ENCODE results near the gene SRSF8. TPM values are rescaled to one million over a fixed set of nuclear protein-coding genes. Genes with fewer than 3 reads are reported as not detected.

SRSF8 gene
- total RNA-seq, 2 donors from 2014 or later: 25.6 to 39.9 TPM

DNA sequence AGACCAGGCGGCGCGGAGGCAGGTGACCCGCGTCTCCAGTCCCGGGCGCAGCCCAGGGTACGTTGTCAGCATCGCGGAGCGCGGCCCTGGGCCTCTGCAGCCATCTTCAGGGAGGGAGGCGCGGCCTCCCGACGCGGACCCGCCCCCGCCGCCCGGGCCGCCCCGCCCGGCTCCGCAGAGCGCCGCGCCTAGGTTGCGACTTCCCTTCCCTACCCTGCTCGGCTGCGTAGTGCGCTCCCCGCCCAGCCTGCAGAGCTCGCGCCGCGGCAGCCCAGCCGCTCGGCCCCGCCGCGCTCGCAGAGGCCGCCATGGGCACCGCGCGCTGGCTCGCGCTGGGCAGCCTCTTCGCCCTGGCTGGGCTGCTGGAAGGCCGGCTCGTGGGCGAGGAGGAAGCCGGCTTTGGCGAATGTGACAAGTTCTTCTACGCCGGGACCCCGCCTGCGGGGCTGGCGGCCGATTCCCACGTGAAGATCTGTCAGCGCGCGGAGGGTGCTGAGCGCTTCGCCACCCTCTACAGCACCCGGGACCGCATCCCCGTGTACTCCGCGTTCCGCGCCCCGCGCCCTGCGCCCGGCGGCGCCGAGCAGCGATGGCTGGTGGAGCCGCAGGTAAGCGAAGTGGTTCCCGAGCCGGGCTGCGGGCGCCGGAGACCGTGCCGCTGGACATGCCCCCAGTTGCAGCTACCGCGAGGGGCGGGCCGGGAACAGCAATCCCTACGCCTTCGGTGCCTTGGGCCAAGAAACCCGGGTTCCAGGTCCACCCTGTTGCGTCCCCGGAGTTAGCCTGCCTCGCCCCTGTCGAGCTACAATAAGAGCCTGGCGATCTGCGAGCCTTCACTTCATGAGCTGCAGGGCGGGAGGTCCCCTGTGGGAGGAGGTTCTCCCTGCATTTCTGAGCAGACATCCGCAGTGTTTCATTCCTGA lies 23.2 kb downstream of the SRSF8 start, which contains the start of gene ENDOD1:
ENDOD1 (plus strand) TSS at position 227 of the 923 bp plus-strand sequence; CDS start at position 309, 82 bp downstream.
- Histone ChIP-seq H3K9me3 (no peaks in the 10 kb centered on the region), H3K27me3 (replicated peaks; ENCODE audit: insufficient read depth) (no peaks in the 10 kb centered on the region), H3K27ac (peak within 1 kb of the TSS; percentile 86 to 93), H3K4me1 (ENCODE audit: control insufficient read depth in 1 of 2, low read depth in 2 of 2) (peaks cover 25 to 40% of the 10 kb centered on the region in 2 donors), H3K36me3 (no peaks in the 10 kb centered on the region), H3K4me3 (peak within 1 kb of the TSS; percentile 83)
- DNase-seq (ENCODE audit: low spot score) (no peak), ATAC-seq (ENCODE audit: insufficient number of reproducible peaks, low FRiP score, low read depth) (peak; percentile 73)
- TF ChIP-seq, protein P1, sequence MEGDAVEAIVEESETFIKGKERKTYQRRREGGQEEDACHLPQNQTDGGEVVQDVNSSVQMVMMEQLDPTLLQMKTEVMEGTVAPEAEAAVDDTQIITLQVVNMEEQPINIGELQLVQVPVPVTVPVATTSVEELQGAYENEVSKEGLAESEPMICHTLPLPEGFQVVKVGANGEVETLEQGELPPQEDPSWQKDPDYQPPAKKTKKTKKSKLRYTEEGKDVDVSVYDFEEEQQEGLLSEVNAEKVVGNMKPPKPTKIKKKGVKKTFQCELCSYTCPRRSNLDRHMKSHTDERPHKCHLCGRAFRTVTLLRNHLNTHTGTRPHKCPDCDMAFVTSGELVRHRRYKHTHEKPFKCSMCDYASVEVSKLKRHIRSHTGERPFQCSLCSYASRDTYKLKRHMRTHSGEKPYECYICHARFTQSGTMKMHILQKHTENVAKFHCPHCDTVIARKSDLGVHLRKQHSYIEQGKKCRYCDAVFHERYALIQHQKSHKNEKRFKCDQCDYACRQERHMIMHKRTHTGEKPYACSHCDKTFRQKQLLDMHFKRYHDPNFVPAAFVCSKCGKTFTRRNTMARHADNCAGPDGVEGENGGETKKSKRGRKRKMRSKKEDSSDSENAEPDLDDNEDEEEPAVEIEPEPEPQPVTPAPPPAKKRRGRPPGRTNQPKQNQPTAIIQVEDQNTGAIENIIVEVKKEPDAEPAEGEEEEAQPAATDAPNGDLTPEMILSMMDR (IDR thresholded peaks at IDR 0.05): no peak

DNA sequence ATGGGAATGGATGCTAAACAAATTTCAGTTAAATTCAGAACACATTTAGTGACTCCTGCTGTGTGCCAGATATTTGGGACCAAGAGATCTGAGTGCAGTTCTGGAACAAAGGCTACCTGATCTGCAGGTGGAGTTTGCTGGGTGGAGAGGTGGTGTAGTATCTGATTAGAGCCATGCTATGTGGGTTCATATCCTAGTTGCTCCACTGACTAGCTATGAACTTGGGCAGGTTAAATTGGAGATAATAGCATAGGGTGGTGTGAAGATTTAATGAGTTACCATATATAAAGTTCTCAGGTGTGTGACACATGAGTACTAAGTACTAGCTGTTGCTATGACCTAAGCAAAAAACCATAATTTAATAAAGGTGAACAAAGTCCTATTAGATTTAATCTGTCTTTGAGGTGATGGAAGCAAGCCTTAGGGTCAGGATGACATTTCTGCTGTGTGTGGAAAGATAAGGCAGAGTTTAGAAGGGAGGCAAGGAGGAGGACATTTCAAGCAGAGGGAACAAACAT lies 25.0 kb downstream of the SRSF8 start:
- Histone ChIP-seq H3K27ac (no peak overlapping the region), H3K4me3 (peak overlapping the region; percentile 83), H3K9me3 (no peaks in the 10 kb centered on the region), H3K36me3 (no peaks in the 10 kb centered on the region), H3K4me1 (ENCODE audit: control insufficient read depth in 1 of 2, low read depth in 2 of 2) (peaks cover 41 to 56% of the 10 kb centered on the region in 2 donors), H3K27me3 (replicated peaks; ENCODE audit: insufficient read depth) (no peaks in the 10 kb centered on the region)
- no peak for ATAC-seq (ENCODE audit: insufficient number of reproducible peaks, low FRiP score, low read depth)
- no peak for DNase-seq (ENCODE audit: low spot score)
- TF ChIP-seq, protein P1 (IDR thresholded peaks at IDR 0.05): no peak

DNA sequence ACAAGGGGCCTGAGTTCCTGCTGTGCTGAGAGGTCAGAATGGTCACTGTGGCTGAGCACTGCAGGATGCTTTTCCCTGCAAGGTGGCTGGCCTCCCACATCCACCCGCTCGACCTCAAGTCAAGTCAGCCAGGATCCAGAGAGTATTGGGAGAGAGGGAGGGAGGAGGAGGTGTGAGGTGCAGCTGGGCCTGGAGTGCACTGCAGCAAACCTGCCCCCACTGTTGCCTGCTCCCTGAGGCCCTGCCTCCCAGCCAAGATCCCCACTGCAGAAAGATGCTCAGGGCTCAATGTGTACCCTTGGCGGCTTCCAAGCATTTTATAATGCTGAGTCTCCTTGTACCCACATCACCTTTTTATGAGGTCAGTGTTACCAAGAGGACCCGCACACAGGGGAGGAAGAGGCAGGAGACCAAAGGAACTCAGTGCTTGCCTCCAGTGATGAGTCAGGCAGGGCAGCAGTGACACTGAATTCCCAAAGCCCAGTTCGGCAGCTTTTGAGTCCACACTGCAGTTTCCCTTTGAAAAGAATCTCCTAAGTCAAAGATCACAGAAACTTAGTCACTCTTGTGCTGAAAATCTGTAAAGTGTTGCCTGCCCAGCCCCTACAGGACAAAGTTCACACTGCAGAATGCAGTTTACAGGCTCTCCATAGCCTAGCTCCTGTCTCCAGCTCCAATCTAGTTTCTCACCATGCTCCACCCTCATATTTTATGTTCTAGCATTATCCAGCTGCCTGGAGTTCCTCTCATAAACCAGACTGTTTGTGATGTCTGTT lies 26.0 kb downstream of the SRSF8 start:
- DNase-seq (ENCODE audit: low spot score): no peak
- TF ChIP-seq, protein P1 (IDR thresholded peaks at IDR 0.05): peak; percentile 53
- Histone ChIP-seq H3K27me3 (replicated peaks; ENCODE audit: insufficient read depth) (no peaks in the 10 kb centered on the region), H3K4me3 (peak overlapping the region; percentile 4), H3K4me1 (ENCODE audit: control insufficient read depth in 1 of 2, low read depth in 2 of 2) (peaks cover 45 to 65% of the 10 kb centered on the region in 2 donors), H3K36me3 (no peaks in the 10 kb centered on the region), H3K9me3 (no peaks in the 10 kb centered on the region), H3K27ac (peak overlapping the region in 1 of 2 donors; percentile 16)
- ATAC-seq (ENCODE audit: insufficient number of reproducible peaks, low FRiP score, low read depth): no peak

- peaks cover 45 to 65% of the 10 kb centered on the region in 2 donors for H3K4me1 ChIP-seq (ENCODE audit: control insufficient read depth in 1 of 2, low read depth in 2 of 2)
- ATAC-seq (ENCODE audit: insufficient number of reproducible peaks, low FRiP score, low read depth): no peak
- TF ChIP-seq, protein P1 (IDR thresholded peaks at IDR 0.05): no peak
- no peak overlapping the region for H3K27ac ChIP-seq
- no peaks in the 10 kb centered on the region for H3K9me3 ChIP-seq
- no peak for DNase-seq (ENCODE audit: low spot score)
- H3K36me3 ChIP-seq: no peaks in the 10 kb centered on the region
- H3K27me3 ChIP-seq (replicated peaks; ENCODE audit: insufficient read depth): no peaks in the 10 kb centered on the region
- H3K4me3 ChIP-seq: no peak overlapping the region
Measured at GRCh38 chr11:95093548-95093947, 26.8 kb downstream of the SRSF8 start.

All from thoracic aorta (tissue), 2 donors.